SIG-M5 (cell line): ENCODE data around the gene UBXN7.
"Not testable (repeated sequence)": the region's sequence is repeated elsewhere in the genome, so short reads cannot be mapped to it uniquely, and the experiment has no call there.

Experiments
- DNase-seq: peaks from one replicate; lab custom pipeline; 2025; lab: John Stamatoyannopoulos, UW

The UBXN7 gene

DNA sequence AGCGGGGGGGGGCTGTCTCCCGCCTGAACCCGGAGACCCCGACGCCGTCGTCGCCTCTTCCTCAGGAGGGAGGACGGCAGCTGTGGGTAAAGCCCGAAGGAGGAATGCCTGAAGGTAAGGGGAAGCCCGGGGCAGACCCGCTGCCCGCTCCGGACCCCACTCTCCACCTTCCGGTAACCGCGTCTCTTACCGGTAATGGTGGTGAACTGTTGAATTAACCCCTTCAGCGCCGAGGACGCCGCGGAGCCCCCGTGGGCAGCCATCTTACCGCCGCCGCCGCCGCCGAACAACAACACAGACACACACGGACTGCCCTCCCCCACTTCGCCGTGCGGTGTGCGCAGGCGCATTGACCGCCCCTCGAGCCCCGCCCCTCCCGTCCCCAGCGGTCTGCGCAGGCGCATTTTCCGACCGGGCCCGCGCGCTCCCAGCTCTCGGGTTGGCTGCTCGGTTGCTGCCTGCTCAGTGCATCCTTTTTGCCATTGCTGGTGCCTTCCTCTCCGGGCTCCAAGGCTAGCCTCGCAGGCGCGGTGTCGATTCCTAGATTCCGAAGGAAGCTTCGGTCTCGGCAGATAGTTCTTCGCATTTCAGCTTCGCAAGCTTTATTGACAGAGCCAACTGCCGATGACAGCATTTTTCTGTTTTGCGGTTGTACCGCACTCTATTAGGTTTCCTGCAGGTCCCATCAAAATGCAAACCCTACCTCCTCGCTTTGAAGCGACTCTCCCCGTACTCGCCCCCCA, at the start of gene UBXN7:
UBXN7 (minus strand) TSS at position 291 of the 743 bp plus-strand sequence; CDS start at position 263, 28 bp downstream.
- DNase-seq = peak; percentile 15

DNA sequence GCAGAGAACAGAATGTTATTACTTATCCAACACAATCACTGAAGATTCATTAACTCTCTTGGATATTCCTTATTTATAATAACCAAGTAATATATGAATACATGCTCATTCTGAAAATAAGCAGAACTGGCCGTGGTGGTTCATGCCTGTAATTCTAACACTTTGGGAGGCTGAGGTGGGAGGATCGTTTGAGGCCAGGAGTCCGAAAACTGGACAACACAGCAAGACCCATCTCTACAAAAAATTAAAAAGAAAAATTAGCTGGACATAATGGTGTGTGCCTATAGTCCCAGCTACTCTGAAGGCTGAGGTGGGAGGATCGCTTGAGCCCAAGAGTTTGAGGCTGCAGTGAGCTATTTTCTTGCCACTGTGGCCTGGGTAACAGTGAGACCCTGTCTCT, 45.5 kb upstream of the UBXN7 start:
- DNase-seq = no peak

DNA sequence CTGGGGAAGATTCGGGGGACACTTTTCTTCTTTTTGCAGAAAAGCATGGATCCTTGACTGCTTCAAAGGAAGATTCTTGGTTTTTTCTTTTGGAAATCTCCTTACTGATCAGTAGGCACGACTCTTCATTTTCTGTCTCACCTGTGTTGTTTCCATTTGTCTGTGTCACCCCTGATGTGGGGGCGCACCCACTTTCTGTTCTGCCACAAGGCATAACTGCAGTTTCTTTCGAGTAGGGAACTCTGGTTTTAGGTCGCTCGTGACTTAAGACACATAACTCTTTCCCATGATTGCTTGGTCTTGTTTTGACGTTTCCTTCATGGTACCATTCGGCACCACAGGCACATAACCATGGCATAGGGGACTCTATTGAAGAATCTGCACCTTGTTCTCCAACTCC, 40.1 kb upstream of the UBXN7 start:
- no peak for DNase-seq

DNA sequence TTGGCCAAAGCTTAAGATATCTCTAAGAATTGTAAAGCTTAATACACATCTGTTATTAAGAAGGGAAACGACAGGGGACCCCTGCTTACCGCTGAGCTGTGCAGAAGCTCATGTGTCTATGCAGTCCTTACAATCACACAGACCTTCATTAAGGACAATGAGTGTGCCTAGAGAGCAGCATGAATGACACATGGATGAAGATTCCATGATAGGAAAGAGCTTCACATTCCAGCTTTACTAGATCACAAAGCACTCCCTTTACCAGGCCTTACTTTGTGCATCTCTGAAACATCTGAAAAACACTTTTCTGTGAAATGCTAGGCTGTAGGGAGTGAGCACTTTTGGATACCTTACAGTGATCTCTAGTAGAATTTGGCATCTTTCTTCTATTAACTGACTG, 39.3 kb upstream of the UBXN7 start:
- DNase-seq = no peak

DNA sequence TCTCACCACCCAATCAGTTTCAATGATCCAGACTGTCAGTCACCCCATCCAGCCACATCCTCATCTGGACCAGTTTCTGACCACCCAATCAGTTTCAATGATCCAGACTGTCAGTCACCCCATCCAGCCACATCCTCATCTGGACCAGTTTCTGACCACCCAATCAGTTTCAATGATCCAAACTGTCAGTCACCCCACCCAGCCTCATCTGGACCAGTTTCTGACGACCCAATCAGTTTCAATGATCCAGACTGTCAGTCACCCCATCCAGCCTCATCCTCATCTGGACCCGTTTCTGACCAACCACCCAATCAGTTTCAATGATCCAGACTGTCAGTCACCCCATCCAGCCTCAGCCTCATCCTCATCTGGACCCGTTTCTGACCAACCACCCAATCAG, 38.0 kb upstream of the UBXN7 start:
- DNase-seq = not testable (repeated sequence)

- no peak for DNase-seq
These were observed 31.6 kb upstream of the UBXN7 start for GRCh38 chr3:196463804-196464203.

DNA sequence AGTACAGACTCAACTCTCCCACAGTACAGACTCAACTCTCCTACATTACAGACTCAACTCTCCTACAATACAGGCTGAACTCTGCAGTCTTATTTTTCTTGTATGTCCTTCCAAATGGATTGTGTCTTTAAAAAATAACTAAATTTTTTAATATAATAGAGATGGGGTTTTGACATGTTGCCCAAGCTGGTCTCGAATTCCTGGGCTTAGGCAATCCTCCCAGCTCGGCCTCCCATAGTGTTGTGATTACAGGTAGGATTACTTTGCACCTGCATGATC, 31.2 kb upstream of the UBXN7 start:
- DNase-seq = no peak

DNA sequence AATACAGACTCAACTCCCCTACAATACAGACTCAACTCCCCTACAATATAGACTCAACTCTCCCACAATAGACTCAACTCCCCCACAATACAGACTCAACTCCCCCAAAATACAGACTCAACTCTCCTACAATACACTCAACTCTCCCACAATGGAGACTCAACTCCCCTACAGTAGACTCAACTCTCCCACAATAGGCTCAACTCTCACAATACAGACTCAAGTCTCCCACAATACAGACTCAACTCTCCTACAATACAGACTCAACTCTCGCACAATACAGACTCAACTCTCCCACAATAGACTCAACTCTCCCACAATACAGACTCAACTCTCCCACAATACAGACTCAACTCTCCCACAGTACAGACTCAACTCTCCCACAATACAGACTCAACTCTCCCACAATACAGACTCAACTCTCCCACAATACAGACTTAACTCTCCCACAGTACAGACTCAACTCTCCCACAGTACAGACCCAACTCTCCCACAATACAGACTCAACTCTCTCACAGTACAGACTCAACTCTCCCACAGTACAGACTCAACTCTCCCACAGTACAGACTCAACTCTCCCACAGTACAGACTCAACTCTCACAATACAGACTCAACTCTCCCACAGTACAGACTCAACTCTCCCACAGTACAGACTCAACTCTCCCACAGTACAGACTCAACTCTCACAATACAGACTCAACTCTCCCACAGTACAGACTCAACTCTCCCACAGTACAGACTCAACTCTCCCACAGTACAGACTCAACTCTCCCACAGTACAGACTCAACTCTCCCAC, 30.7 kb upstream of the UBXN7 start:
- DNase-seq = not testable (repeated sequence)

GRCh38 chr3:196458063-196458462, 25.8 kb upstream of the UBXN7 start:
- DNase-seq = no peak

- DNase-seq = peak; percentile 67
These were observed 25.2 kb upstream of the UBXN7 start for GRCh38 chr3:196457470-196457869.

DNA sequence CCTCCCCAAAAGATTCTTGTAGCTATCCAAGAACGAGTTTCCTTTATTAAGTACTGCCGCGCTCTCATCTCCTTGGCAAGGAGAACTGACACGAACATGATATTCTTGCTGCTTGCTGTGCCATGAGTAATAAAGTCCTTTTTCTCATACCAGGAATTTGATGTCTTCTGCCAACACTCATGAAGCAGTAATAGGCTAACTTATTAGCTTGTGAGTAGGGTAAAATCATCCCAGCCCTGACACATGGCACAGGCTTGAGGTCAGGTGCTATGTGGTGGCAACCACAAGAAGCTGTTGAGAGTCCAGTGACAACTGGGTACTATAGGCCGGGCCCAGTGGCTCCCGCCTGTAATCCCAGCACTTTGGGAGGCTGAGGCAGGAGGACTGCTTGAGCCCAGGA, 22.7 kb upstream of the UBXN7 start:
- no peak for DNase-seq

GRCh38 chr3:196445391-196445790, 13.2 kb upstream of the UBXN7 start:
- not testable (repeated sequence) for DNase-seq

DNA sequence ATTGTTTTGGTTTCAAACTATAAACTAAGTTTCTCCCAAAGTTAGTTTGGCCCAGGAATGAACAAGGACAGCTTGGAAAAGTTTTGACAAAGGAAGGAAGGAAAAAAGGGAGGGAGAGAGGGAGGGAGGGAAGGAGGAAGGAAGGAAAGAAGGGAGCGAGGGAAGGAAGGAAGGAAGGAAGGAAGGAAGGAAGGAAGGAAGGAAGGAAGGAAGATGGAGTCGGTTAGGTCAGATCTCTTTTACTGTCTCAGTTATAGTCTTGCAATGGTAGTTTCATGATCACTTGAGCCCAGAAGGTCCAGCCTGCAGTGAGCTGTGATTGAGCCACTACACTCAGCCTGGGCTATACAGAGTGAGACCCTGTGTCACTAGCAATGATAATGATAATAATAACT, 12.3 kb upstream of the UBXN7 start:
- DNase-seq = no peak

DNA sequence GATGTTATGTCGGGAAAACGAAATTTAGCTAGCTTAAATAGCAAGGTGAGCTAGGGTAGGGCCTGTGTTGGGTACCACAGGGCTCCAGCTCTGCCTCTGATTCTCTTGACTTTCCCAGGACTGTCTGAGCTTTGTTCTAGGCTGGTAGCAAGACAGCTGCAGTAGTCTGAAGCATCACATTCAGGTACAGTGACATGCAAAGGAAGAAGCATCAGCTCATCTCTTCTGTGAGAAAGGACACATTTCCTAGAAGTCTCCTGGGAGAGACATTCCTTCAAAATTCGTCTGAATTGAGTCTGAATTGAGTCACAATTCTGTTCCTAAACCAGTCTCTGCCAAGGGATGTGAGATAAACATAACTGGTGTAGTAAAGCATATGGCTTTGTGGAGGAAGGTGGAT, 8.5 kb upstream of the UBXN7 start:
- no peak for DNase-seq

DNA sequence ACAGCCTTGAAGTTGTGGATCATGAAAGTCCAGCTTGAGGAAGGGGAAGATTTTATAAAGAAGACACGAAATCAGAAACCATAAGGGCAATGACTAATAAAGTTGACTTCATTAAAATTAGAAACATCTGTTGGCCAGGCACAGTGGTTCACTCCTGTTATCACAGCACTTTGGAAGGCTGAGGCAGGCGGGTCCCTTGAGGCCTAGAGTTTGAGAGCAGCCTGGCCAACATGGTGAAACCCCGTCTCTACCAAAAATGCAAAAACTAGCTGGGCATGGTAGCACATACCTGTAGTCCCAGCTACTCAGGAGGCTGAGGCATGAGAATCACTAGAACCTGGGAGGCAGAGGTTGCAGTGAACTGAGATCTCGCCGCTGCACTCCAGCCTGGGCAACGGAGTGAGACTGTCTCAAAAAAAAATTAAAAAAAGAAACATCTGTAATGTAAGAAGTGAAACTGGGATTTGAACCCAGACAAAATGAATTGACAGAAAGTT, 7.9 kb upstream of the UBXN7 start:
- no peak for DNase-seq

- peak; percentile 26 for DNase-seq
These were observed 768 bp downstream of the UBXN7 start for GRCh38 chr3:196431181-196432136.

- no peak for DNase-seq
These were observed 4.2 kb downstream of the UBXN7 start for GRCh38 chr3:196428041-196428440.

DNA sequence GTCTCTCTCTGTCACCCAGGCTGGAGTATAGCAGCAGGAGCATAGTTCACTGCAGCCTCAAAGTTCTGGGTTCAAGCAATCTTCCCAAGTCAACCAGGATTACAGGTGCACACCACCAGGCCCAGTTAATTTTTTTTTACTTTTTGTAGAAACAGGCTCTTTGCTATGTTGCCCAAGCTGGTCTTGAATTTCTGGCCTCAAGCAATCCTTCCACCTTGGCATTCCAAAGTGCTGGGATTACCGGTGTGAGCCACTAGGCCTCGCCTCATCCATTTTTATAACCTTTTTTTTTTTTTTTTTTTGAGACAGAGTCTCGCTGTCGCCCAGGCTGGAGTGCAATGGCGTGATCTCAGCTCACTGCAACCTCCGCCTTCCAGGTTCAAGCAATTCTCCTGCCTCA, 7.8 kb downstream of the UBXN7 start:
- DNase-seq = not testable (repeated sequence)

- DNase-seq = no peak
These were observed 9.0 kb downstream of the UBXN7 start for GRCh38 chr3:196423044-196423781.

DNA sequence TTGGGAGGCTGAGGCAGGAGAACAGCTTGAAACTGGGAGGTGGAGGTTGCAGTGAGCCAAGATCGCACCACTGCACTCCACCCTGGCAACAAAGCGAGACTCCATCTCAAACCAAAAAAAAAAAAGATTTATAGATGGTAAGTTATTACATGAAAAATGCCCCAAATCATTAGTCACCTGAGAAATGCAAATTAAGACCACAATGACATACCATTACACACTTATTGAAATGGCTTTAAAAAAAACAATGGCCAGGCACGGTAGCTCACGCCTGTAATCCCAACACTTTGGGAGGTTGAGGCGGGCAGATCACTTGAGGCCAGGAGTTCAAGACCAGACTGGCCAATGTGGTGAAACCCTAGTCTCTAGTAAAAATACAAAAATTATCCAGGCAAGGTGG, 10.6 kb downstream of the UBXN7 start:
- DNase-seq = not testable (repeated sequence)

GRCh38 chr3:196419386-196419785, 12.8 kb downstream of the UBXN7 start:
- DNase-seq = no peak

GRCh38 chr3:196418601-196419000, 13.6 kb downstream of the UBXN7 start:
- DNase-seq = no peak
